Trophoblast cell (in vitro differentiated cells and primary cell): ENCODE results near the gene PPP1R15B.

ENCODE experiments used
- DNase-seq, 2 donors: peaks; one replicate each; pipeline ENCODE4 v3.0.0-alpha.2; 2016
- H2AFZ ChIP-seq: 2 replicates; pipeline ENCODE4 v1.6.1; 2013; ENCODE audit warnings: low read length, moderate library complexity, mild to moderate bottlenecking; ENCODE audit not compliant: insufficient read depth, poor library complexity
- H2AK5ac ChIP-seq: 2 replicates; pipeline ENCODE4 v1.6.1; 2013; ENCODE audit warnings: mild to moderate bottlenecking, low read length
- H2BK120ac ChIP-seq: 2 replicates; pipeline ENCODE4 v1.6.1; 2013; ENCODE audit warnings: low read length, mild to moderate bottlenecking, moderate library complexity; ENCODE audit not compliant: insufficient read depth, poor library complexity
- H2BK12ac ChIP-seq: 2 replicates; pipeline ENCODE4 v1.6.1; 2013; ENCODE audit warnings: mild to moderate bottlenecking, low read length, moderate library complexity
- H2BK5ac ChIP-seq: 2 replicates; pipeline ENCODE4 v1.6.1; 2013; ENCODE audit warnings: low read length, low read depth, moderate library complexity, mild to moderate bottlenecking; ENCODE audit not compliant: poor library complexity
- H3K14ac ChIP-seq: 2 replicates; pipeline ENCODE4 v1.6.1; 2013; ENCODE audit warnings: mild to moderate bottlenecking, low read length
- H3K18ac ChIP-seq: 2 replicates; pipeline ENCODE4 v1.6.1; 2013; ENCODE audit warnings: mild to moderate bottlenecking, low read length
- H3K23ac ChIP-seq: 2 replicates; pipeline ENCODE4 v1.6.1; 2013; ENCODE audit warnings: low read length
- H3K27ac ChIP-seq: 2 replicates; pipeline ENCODE4 v1.5.1; 2013; ENCODE audit warnings: low read depth, mild to moderate bottlenecking, inconsistent platforms, low read length, moderate library complexity
- H3K27me3 ChIP-seq: 2 replicates; pipeline ENCODE4 v1.6.1; 2013; ENCODE audit warnings: inconsistent platforms, mild to moderate bottlenecking, low read length, moderate library complexity; ENCODE audit not compliant: insufficient read depth
- H3K36me3 ChIP-seq, 2 experiments: 1 replicate in 1 of 2; 2 replicates in 1 of 2; pipeline ENCODE4 v1.6.1; 2013; ENCODE audit warnings: low read length in 2 of 2, mild to moderate bottlenecking in 2 of 2, moderate library complexity in 1 of 2; ENCODE audit not compliant: insufficient read depth in 2 of 2, control insufficient read depth in 1 of 2
- H3K4ac ChIP-seq: 2 replicates; pipeline ENCODE4 v1.6.1; 2013; ENCODE audit warnings: low read depth, mild to moderate bottlenecking, low read length, moderate library complexity
- H3K4me1 ChIP-seq, 2 experiments: 1 replicate in 1 of 2; 2 replicates in 1 of 2; pipeline ENCODE4 v1.6.1; 2013; ENCODE audit warnings: low read length in 2 of 2, mild to moderate bottlenecking in 2 of 2, moderate library complexity in 1 of 2; ENCODE audit not compliant: insufficient read depth in 2 of 2, control insufficient read depth in 1 of 2
- H3K4me2 ChIP-seq: 2 replicates; pipeline ENCODE4 v1.6.1; 2013; ENCODE audit warnings: inconsistent platforms, mild to moderate bottlenecking, low read length, moderate library complexity
- H3K4me3 ChIP-seq: 2 replicates; pipeline ENCODE4 v1.5.1; 2013; ENCODE audit warnings: mild to moderate bottlenecking, low read depth, low read length, inconsistent platforms
- H3K79me1 ChIP-seq: one replicate; pipeline ENCODE4 v1.6.1; 2013; ENCODE audit warnings: low read length
- H3K79me2 ChIP-seq: 2 replicates; pipeline ENCODE4 v1.6.1; 2013; ENCODE audit warnings: low read length, mild to moderate bottlenecking; ENCODE audit not compliant: control insufficient read depth, insufficient read depth, poor library complexity
- H3K9ac ChIP-seq: 2 replicates; pipeline ENCODE4 v1.6.1; 2013; ENCODE audit warnings: mild to moderate bottlenecking, low read length
- H3K9me3 ChIP-seq: 2 replicates; pipeline ENCODE4 v1.6.1; 2013; ENCODE audit warnings: low read depth, mild to moderate bottlenecking, control low read depth, inconsistent platforms, low read length; ENCODE audit not compliant: insufficient read depth
- H4K12ac ChIP-seq: 2 replicates; pipeline ENCODE4 v1.6.1; 2013; ENCODE audit warnings: low read depth, mild to moderate bottlenecking, low read length, moderate library complexity
- H4K8ac ChIP-seq: 2 replicates; pipeline ENCODE4 v1.6.1; 2013; ENCODE audit warnings: low read depth, mild to moderate bottlenecking, low read length, moderate library complexity
- H4K91ac ChIP-seq: one replicate; pipeline ENCODE4 v1.6.1; 2013; ENCODE audit warnings: low read depth, mild to moderate bottlenecking, low read length, moderate library complexity
- WGBS: extraction: QIAGEN DNeasy Blood & Tissue Kit; methylation state at CpG from one replicate; pipeline ENCODE4 v1.1.7; 2013; ENCODE audit warnings: missing lambda C conversion rate; ENCODE audit not compliant: insufficient read length, insufficient coverage; ENCODE audit errors: extremely low coverage; 5-methylcytosine and 5-hydroxymethylcytosine counted together

PPP1R15B gene

DNA sequence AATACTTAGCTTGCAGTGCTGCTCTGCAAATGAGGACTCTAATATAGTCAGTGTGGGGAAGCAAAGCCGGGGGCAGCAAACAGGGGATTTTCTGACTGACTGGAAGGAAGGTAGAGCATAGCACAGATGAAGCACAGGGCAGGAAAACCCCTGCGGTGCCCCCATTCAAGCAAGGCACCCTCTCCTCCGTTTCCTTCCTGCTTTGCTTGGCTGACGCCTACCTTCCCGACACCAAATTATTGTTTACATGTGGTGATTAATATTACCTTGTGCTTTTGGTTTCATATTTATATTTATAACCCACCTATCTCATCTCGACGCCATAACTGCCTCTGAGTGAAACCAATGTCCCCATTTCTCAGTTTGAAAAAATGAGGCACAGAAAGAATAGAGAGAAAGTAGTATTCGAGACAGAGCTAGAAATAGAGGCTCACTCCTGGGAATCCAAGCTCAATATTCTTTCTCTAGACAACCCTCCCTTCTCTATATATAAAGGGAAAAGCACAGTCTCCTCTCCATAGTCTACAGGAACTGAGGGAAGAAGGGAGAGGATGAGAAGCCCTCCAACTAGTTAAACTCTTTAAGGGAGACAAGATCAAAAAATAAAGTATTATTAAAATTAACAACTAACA, 41.6 kb upstream of the PPP1R15B start:
- no peak overlapping the region for H2BK5ac ChIP-seq
- no peak for DNase-seq
- H3K4me2 ChIP-seq = no peak overlapping the region
- WGBS = no CpG with 5 or more reads among the region's 8 CpGs
- H2BK120ac ChIP-seq = no peak overlapping the region
- H4K12ac ChIP-seq = no peak overlapping the region
- H3K4me3 ChIP-seq = no peak overlapping the region
- no peak overlapping the region for H3K9ac ChIP-seq
- H3K27ac ChIP-seq = no peak overlapping the region
- no peak overlapping the region for H3K4ac ChIP-seq
- H3K14ac ChIP-seq = no peak overlapping the region
- H3K79me2 ChIP-seq = no peaks in the 10 kb centered on the region
- H3K4me1 ChIP-seq = peaks cover 0 to 3% of the 10 kb centered on the region in 2 experiments
- H3K27me3 ChIP-seq = no peaks in the 10 kb centered on the region
- no peak overlapping the region for H2AFZ ChIP-seq
- no peak overlapping the region for H3K18ac ChIP-seq
- H2AK5ac ChIP-seq = no peak overlapping the region
- no peak overlapping the region for H4K91ac ChIP-seq
- H2BK12ac ChIP-seq = no peak overlapping the region
- no peak overlapping the region for H3K23ac ChIP-seq
- no peak overlapping the region for H4K8ac ChIP-seq
- H3K36me3 ChIP-seq = peaks cover 5 to 16% of the 10 kb centered on the region in 2 experiments
- H3K9me3 ChIP-seq = no peaks in the 10 kb centered on the region
- H3K79me1 ChIP-seq = no peaks in the 10 kb centered on the region

DNA sequence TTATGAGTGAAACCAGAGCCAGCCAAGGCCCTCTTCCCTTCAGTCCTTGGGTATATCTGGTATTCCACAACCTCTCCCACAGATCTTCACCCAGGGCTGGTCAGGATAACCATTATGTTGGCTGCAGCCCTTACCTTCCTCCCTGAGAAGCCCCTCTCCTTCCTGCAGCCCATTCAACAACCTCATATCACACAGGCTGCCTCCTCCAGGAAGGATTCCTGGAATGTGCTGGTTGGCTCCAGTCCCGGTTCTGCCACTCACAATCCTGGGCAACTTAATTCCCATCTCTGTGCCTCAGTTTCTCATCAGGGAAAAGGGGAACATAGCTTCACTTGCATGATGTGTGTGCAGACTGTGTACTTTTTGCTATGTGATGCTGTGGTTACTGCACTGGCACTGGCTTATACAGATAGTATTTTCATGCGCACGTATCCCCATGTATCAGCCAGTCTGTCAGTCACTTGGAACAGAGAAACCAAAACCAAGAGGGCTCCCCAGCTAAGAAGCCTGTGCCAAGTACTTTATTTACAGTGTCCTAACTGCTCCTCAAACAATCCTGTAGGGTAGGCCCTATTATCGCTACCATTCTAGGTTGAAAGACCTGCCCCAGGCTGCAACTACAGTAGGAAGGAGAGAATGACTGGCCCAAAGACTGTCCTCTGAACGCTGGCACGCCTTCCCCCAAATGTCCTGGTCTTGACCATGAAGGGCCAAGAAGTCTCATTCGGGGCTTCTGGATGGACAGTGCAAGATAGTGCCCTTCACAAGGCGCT, 39.9 kb upstream of the PPP1R15B start:
- Histone ChIP-seq H3K23ac (no peak overlapping the region), H3K4ac (no peak overlapping the region), H3K27ac (no peak overlapping the region), H4K12ac (no peak overlapping the region), H4K91ac (no peak overlapping the region), H3K9ac (no peak overlapping the region), H3K18ac (no peak overlapping the region), H4K8ac (no peak overlapping the region), H2AFZ (no peak overlapping the region), H3K27me3 (no peaks in the 10 kb centered on the region), H2AK5ac (no peak overlapping the region), H3K4me3 (no peak overlapping the region), H3K4me1 (peaks cover 0 to 3% of the 10 kb centered on the region in 2 experiments), H3K4me2 (no peak overlapping the region), H3K79me1 (no peaks in the 10 kb centered on the region), H2BK120ac (no peak overlapping the region), H3K79me2 (no peaks in the 10 kb centered on the region), H2BK12ac (no peak overlapping the region), H3K14ac (no peak overlapping the region), H3K36me3 (peaks cover 11 to 26% of the 10 kb centered on the region in 2 experiments), H3K9me3 (no peaks in the 10 kb centered on the region), H2BK5ac (no peak overlapping the region)
- no CpG with 5 or more reads among the region's 8 CpGs for WGBS
- peak in 1 of 2 donors; percentile 27 for DNase-seq

DNA sequence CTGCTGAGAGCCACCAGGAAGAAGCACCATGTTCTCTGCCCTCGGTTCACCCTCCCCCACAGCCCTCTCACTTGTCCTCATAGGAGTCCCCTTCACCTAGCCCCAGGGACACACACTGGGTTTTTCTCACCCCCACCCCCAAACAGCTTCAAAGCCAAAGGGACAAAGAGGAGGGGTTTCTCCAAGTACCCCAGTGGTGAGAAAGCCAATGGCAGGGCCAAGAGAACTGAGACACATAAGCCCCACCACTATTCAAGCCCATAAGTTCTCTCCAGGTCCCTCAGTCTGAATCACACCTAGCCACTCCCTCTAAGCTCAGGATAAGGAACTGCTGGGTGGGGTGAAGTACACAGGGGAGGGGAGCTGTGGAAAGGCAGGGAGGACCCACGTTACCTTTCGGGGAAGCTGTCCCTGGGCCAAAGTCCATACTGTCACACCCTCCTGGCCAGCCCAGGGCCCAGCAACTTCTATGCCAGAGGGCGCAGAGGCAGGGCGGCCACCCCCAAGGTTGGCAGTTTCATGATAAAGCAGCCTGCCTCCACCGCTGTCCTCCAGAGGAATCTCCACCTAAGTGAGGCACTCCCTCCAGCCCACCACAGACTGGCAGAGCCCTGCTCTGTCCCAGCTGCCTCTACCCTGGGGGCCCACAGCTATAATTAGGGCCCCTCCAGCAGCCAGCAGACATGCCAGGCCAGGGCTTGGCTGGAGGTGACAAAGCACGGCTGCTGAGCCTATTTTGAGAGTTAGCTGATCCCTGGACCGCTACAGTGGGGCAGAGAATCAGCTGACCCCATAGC, 39.0 kb upstream of the PPP1R15B start:
- H3K4me2 ChIP-seq = no peak overlapping the region
- H3K18ac ChIP-seq = no peak overlapping the region
- H3K79me2 ChIP-seq = no peaks in the 10 kb centered on the region
- no CpG with 5 or more reads among the region's 8 CpGs for WGBS
- no peak overlapping the region for H2AK5ac ChIP-seq
- H2BK120ac ChIP-seq = no peak overlapping the region
- no peak overlapping the region for H2BK5ac ChIP-seq
- H3K27me3 ChIP-seq = no peaks in the 10 kb centered on the region
- H2AFZ ChIP-seq = no peak overlapping the region
- no peak overlapping the region for H3K9ac ChIP-seq
- H3K4me1 ChIP-seq = peaks cover 0 to 7% of the 10 kb centered on the region in 2 experiments
- H4K12ac ChIP-seq = no peak overlapping the region
- no peak overlapping the region for H4K8ac ChIP-seq
- H3K36me3 ChIP-seq = peaks cover 10 to 23% of the 10 kb centered on the region in 2 experiments
- no peak overlapping the region for H2BK12ac ChIP-seq
- no peaks in the 10 kb centered on the region for H3K9me3 ChIP-seq
- peak; percentile 52 to 61 for DNase-seq
- no peak overlapping the region for H3K23ac ChIP-seq
- no peak overlapping the region for H3K27ac ChIP-seq
- no peak overlapping the region for H3K4me3 ChIP-seq
- H3K4ac ChIP-seq = no peak overlapping the region
- H4K91ac ChIP-seq = no peak overlapping the region
- no peak overlapping the region for H3K14ac ChIP-seq
- H3K79me1 ChIP-seq = no peaks in the 10 kb centered on the region

DNA sequence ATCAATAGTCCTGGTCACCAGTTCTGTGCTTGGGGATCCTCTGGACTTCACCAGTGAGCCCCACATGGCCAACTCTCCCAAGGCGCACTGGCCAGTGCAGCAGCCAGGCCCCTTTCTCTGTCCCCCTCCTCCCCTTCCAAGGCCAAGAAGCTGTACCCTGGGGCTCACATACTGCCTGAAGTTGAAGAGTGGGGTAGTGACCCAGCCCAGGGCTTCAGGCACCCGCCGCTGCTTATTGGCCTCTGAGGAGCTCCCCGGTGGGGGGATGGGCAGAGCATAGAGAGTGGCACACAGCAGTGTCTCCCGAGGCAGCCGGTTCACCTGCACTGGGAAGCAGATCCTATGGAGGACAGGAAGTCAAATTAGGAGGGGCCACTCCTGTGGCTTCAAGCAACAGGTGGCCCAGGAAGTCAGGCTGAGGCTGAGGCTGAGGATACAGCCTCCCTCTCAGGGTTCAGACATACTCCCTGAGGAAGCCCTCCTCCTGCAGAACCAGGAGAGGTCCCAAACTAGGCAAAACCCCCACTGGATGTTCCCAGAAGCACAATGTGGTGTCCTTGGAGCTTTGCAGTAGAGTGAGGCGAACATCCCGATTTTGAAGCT, 38.2 kb upstream of the PPP1R15B start:
- no CpG with 5 or more reads among the region's 8 CpGs for WGBS
- peaks cover 0 to 7% of the 10 kb centered on the region in 2 experiments for H3K4me1 ChIP-seq

More for the DNA sequence above, 38.2 kb upstream of the PPP1R15B start:
- no peak overlapping the region for H4K12ac ChIP-seq
- no peak overlapping the region for H3K4me3 ChIP-seq
- no peak overlapping the region for H2AFZ ChIP-seq
- H3K27me3 ChIP-seq = no peaks in the 10 kb centered on the region
- H4K8ac ChIP-seq = no peak overlapping the region
- DNase-seq = no peak
- H3K4ac ChIP-seq = no peak overlapping the region
- no peak overlapping the region for H2BK5ac ChIP-seq
- no peak overlapping the region for H2BK120ac ChIP-seq
- no peak overlapping the region for H3K23ac ChIP-seq
- H3K9ac ChIP-seq = no peak overlapping the region
- no peaks in the 10 kb centered on the region for H3K9me3 ChIP-seq
- no peak overlapping the region for H2BK12ac ChIP-seq
- H3K79me1 ChIP-seq = no peaks in the 10 kb centered on the region
- peak overlapping the region; percentile 41 for H3K27ac ChIP-seq
- no peak overlapping the region for H3K18ac ChIP-seq
- H3K36me3 ChIP-seq = peaks cover 10 to 17% of the 10 kb centered on the region in 2 experiments
- H4K91ac ChIP-seq = peak overlapping the region; percentile 37
- H3K79me2 ChIP-seq = no peaks in the 10 kb centered on the region
- no peak overlapping the region for H3K4me2 ChIP-seq
- H3K14ac ChIP-seq = no peak overlapping the region
- H2AK5ac ChIP-seq = no peak overlapping the region
